Medulla oblongata (tissue), 1 donor: ENCODE data around the gene GAB4.

Experiments used
- DNase-seq: peaks from one replicate; pipeline ENCODE4 v3.0.0-alpha.2; 2015; ENCODE audit errors: extremely low spot score

GAB4 gene

DNA sequence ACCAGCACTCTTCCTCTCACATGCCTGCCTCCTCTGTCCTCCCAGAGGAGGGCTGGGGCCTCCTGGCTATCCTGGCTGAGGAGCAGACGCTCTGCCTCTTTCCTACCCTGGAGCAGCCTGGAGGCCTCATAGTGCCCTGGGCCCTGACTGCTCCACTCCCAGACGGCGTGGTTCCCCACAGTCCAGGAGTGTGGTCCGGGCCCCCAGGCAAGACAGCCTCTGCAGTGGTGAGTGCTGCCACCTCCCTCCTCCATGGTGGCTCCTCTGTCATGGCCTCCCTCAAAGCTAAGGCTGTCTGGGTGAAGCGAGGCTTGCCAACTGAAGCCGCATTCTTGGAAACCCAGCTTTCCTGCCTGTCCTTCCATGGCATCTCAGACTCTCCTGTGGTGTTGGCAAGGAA lies 19.8 kb downstream of the GAB4 start:
- no peak for DNase-seq

- no peak for DNase-seq
Observed at GRCh38 chr22:16987822-16988221, 20.2 kb downstream of the GAB4 start.

DNA sequence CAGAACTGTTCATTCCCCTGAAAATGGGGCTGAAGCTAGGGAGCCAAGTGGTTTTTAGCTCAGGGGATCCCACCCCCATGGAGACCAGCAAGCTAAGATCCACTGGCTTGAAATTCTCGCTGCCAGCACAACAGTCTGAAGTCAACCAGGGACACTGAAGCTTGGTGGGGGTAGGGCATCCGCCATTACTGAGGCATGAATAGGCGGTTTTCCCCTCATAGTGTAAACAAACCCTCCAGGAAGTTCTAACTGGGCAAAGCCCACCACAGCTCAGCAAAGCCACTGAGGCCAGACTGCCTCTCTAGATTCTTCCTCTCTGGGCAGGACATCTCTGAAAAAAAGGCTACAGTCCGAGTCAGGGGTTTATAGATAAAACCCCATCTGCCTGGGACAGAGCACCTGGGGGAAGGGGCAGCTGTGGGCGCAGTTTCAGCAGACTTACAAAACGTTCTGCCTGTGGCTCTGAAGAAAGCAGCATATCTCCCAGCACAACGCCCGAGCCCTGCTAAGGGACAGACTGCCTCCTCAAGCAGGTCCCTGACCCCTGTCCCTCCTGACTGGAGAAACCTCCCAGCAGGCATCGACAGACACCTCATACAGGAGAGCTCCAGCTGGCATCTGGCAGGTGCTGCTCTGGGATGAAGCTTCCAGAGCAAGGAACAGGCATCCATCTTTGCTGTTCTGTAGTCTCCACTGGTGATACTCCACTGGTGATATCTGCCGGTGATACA lies 32.7 kb downstream of the GAB4 start:
- no peak for DNase-seq

GRCh38 chr22:16974298-16975084 lies 33.5 kb downstream of the GAB4 start:
- DNase-seq: no peak

DNA sequence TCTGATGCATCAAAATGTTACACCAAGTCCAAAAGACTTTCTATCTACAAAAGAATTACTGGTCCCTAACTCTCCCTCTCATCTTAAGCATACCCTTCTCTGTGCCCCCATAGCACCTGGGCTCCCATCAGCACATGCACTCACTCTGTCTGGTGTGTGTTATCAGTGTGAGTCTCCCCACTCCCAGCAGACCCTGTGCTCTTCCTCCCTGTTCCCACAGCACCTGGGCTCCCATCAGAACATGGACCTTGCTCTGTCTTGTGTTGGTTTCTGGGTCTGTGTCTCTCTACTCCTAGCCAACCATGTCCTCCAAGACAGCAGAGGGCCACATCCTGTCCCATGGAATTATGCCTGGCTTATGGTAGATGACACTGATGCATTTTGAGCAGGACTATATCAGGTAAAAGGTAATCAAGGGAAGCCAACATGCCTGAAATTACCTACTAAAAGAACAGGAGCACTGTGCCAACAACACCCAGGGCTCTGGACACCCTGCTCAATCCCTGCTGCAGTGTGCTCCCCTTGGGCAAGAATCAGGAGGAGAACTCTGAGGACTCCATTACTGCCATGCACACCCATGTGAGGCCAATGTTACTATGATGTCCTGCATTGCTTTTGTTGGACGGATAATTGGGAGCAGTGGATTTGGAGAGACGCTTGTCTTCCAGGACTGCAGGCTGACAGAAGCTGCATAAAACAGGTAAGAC lies 34.3 kb downstream of the GAB4 start:
- DNase-seq: no peak

DNA sequence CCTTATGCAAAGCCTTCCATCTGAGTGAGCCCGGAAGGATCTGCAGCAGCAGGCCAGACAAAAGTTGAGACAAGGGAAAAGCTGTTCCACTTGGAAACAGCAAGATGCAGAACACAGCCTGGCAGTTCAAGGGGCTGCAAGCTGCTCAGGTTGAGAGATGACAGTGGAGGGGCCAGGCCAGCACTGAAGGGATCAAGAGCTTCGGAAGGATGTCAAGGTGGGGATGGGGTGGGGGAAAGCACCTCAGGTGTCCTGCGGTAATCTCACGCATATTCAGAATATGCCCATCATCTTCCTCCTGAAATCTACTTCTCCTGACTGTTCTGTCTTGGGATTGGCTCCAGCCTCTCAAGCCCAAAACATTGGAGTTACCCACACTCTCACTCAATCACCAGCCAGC lies 35.7 kb downstream of the GAB4 start:
- no peak for DNase-seq

GRCh38 chr22:16970446-16970845 lies 37.6 kb downstream of the GAB4 start:
- no peak for DNase-seq

- no peak for DNase-seq
Observed at GRCh38 chr22:16969508-16970327, 38.3 kb downstream of the GAB4 start.

DNA sequence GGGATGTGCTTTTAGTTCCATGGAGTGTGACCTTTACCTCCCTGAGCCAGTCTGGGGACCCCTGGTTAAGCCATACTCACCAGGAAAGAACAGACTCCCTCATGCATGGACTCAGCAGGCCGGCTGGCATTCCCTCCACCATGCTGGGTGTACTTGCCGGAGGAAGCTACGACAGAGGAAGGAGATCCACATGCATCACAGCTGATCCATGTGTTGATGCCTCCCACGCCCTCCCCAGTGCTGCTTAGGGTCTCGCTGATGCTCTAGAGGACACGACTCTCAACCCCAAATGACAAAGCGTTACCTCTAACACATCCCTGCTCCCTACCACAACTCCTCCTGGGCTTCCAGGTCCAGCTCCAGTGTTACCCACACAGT lies 39.8 kb downstream of the GAB4 start:
- DNase-seq: no peak

DNA sequence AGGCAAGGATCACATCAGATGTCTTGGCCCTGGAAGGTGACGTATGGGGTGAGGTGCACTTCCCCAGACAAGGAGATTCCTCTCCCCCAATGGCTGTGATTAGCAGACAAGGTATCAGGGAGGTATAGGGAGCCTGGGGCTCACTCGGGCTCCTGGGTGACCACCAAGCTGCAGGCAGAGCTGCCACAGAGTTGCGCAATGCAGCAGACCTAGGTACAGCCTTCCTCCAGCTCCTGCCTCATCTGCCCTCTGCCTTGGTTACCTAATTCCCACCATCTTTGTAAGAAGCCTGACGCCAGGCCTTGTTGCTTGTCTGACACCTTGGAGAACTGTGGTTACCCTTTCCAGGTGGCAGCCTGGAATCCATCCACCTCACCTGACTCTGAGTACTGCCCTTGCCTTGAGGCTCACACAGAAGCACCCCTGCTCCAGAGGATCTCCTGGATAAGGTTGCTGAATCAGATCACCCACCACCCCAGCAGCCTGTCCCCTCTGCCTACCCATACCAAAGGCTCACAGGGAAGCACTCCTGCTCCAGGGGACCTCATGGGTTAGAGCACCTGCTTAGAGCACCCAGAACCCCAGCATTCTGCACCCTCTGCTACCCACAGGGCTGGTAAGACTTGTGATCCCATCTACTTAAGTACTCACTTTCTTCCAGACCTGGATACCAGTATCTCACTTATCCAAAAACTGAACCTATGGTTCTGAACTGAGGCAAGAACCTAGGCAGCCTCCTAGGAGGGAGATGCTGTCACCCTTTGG lies 40.4 kb downstream of the GAB4 start:
- DNase-seq: no peak

- DNase-seq: no peak
Observed at GRCh38 chr22:16966251-16966650, 41.8 kb downstream of the GAB4 start.

DNA sequence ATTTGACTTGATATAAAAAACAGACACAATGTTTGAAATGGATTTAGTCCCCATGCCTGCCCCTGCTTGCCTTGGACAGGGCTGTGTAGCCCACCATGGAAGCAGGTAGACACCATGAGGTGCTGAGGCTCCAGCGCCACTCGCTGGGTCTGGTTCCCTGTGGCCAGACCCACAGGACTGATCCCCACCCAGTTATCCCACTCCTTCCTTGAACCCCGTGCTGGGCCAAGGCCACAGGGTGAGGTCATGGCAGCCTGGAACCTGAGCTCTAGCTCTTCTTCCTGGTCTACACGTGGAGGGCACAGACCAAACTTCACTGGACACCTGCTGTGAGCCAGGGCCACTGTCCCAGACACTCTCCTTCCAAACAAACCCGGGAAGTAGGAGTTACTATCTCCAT lies 42.5 kb downstream of the GAB4 start:
- no peak for DNase-seq

GRCh38 chr22:16965083-16965482 lies 42.9 kb downstream of the GAB4 start:
- DNase-seq: no peak

DNA sequence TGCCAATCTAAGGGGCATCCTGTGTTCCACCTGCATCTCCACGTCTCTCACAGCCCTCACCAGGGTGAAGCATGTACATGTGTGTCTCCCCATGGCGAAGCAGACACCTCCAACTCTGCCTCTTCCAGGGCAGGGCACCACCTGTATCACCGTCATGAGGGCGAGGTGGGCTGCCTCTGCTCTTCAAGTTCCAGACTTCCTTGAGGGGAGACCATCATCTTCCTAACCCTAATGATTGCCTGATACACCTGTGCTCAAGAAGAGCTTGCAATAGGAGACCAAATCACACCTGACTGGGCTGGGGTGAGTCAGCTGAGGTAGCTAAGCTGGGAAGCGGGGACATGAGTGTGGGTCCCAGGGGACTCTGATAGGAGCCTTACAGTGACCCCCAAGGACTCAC lies 43.7 kb downstream of the GAB4 start:
- no peak for DNase-seq

DNA sequence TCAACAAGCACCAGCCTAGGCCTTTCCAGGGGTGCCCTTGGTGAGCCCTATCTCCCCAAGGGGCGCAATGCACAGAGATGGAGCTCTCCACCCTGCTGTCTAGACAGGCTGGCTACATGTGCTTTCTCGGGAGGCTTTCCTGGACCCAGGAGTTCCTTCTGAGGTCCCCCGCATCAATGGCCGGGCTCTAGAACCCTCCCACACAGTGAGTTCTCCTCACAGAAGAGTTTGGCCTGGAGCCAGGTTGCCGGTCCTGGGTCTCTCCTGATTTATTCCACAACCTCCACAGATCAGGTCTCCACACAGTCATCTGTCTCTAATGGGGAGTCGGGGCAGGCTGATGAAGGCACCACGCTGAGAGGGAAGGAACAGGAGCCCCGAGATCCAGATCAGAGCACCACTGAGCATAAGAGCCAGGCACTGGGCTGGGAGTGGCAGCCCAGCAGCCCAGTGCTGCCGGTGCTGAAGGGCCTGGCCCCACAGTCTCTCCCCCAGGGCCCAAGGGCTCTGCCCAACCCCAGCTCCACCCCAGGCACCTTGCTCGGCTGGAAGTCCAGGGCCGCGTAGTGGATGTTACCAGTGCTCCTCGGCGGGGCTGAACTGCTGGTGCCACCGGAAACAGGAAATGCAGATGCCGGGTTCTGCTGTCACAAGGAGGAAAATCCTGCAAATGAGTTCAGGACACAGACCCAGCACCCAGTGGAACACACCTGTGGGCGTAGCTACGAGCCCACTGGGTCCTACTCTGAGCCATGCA lies 44.7 kb downstream of the GAB4 start:
- DNase-seq: no peak

GRCh38 chr22:16962501-16962900 lies 45.5 kb downstream of the GAB4 start:
- DNase-seq: no peak

DNA sequence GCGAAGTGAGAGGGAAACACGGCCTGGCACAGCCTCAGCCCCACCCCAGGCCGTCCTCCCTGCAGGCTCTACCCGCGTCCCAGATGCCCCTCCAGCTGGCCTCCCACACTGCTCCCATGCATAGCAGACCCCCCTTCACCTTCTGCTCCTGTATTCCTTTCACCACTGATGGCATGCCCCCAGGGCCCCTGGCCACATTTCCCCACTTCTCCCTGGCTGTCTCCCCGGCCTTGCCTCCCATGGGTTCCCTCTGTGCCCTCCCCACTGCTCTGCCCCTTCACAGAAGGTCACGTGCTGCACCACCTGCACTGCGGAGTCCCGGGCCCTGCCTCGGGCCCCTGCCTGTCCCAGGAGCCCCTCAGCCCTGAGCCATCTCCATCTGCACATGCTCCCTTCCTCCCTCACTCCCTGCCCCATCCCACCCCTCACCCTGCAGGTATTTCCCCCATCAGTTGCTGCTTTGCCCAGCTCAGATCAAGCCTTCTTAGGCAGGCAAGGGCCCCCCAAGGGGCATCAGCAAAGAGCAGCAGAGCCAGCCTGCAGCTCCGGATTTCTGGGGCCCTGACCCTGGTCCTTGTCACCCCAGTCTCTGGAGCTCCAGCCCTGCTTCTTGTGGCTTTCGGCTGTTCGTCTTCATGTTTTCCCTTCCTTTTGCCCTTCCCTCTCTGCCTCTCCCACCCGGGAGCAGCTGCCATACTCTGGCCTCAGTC lies 46.4 kb downstream of the GAB4 start:
- DNase-seq: no peak

DNA sequence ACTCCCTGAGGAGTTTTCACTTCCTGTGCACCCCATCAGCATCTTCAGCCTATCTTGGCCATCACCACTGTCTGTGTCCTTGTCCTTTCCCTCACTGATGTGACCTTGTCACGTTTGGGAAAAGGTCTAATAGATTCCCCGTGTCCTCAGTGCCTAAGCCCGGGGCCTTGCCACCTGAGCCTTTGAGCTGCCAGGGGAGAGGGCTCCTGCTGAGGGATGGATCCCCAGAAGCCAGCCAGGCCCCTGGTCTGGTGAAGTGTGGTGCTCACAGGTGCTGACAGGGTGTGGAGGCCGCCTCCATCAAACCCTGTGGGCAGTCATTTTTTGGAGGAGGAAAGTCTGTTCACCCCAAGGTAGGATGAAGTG lies 47.2 kb downstream of the GAB4 start:
- no peak for DNase-seq

GRCh38 chr22:16960220-16960883 lies 47.7 kb downstream of the GAB4 start:
- DNase-seq: no peak
